GM21390 (cell line): ENCODE results near the gene CROCC.
A peak's percentile ranks its signal among the peaks of the same experiment; 100 is the strongest.

Source experiments
- ATAC-seq: cut with Tn5 transposase; IDR thresholded peaks from one replicate; pipeline ENCODE4 v1.9.1; 2021; ENCODE audit not compliant: unreplicated experiment

Gene CROCC

GRCh38 chr1:17005365-17005740, 83.6 kb downstream of the CROCC start:
- ATAC-seq, result no peak

DNA sequence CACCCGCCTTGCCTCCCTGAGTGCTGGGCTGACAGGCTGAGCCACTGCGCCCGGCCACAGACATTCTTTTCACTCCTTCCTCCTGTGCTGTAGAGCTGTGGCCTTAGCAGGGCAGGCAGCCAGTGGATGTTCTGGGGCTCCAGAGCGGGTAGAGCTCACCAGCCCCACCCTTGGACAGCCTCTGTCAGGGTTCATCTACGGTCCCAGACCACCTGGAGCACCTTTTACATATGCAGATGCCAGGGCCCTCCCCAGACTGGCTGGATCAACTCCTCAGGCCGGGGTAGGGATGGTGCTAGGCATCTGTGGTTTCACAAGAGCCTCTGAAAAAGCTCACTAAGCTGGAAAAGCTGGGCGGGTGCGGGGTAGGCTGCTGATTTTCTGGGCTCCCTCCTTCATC, 85.4 kb downstream of the CROCC start:
- ATAC-seq, result no peak

- no peak for ATAC-seq
Measured at GRCh38 chr1:17008208-17008855, 86.6 kb downstream of the CROCC start.

DNA sequence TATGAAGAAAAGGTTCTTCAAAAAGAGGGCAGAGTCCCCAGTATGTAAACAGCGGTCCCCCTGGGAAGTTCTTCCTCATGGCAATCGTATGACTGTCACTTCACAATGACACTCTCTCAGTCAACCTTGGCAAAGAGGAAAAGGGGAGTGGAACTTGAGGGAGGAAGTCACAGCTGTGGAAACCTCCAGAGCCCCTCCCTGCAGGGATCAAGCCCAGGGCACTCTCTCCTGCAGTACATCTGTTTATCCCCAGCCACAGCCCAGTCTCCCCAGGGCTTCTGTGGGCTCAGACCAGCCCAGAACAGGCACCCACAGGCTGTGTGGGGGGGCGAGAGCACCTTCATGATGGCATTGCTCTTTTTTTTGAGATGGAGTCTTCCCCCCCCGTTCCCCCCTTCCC, 88.0 kb downstream of the CROCC start:
- no peak for ATAC-seq

DNA sequence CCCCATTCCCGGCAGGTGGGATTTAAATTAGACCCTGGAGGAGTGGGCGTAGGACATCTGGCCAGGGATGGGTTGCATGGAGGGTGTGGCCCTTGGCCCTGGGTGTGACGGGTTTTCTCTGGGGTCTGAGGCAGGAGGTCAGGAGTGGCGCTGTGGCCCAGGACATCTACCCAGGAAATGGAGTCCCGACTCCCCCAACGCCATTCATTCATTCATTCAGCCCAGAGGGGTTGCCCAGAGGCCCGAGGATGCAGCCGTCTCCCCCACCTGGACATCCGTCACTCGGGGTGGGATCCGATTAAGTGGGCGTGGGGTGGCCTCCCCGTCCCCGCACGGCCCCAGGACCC, 89.3 kb downstream of the CROCC start:
- no peak for ATAC-seq

- peak; percentile 88 for ATAC-seq
Measured at GRCh38 chr1:17011439-17012307, 89.9 kb downstream of the CROCC start, which contains the start of gene ATP13A2. Gene ATP13A2 (minus strand): TSS chr1:17011928. CDS start chr1:17011738, 190 bp downstream.

DNA sequence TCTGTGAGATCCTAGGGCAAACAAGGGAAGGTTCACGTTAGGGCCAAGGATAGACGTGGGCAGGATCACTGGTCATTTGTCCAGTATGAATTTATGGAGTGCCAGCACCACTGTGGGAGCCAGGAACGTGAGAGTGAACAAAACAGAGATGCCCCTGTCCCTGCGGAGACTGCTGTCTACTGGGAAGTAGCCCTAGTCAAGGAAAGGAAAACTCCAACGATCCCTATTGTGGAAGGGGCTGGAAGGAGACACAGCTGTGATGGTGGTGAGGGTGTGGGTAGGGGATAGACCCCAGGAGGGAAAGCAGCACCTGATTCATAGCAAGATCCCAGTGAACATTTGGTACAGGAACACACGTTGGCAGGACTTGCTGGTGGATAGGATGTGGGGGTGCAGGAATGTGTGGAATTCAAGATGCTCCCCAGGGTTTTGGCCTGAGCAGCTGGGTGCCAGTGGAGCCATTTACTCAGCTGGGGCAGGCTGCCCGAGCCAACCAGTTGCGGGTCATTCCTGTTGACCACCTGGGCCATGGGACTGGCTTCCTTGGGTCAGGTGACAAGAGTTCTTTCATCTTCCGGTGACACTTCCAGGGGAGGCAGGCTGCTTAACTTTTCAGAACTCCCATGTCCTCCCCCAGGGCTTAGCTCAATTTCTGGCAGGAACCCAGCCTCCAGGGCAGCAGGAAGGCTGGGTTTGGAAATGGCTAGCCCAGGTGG, 91.2 kb downstream of the CROCC start:
- no peak for ATAC-seq

DNA sequence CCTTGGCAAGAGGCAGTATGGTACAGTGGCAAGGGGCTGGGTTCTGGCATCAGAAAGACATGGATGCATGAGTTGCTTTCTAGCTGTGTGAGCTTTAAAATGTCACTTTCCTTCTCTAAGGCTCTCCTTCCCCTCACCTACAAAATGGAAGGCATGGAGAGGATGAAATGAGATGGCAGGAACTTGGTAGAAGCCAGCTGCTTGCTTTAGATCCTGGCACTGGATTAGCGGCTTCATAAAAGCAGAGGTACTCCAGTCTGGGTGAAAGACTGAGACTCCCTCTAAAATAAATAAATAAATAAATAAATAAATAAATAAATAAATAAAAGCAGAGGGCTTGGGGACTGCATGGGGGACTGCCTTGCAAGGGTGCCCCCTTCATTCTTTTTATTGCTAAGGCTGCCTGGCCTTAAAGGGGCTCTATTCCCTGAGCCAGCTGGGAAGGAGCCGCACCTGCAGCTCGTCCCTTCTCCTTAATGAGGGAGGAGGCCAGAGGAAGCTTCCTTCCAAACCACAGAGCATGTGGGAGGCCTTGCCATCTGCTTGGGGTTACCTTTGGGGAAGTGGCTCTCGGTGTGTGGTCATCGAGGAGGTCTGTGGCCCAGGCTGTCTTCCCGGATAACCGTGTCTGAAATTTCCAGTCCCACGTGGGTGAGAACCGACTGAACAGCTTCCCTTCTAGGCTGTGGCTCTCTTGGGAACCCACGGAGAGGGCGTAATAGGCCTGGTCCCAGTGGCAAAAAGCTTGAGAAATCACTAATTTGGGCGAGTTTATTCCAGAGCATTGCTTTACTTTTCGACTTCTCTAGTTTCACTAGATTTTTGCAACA, 92.0 kb downstream of the CROCC start:
- ATAC-seq, result no peak

DNA sequence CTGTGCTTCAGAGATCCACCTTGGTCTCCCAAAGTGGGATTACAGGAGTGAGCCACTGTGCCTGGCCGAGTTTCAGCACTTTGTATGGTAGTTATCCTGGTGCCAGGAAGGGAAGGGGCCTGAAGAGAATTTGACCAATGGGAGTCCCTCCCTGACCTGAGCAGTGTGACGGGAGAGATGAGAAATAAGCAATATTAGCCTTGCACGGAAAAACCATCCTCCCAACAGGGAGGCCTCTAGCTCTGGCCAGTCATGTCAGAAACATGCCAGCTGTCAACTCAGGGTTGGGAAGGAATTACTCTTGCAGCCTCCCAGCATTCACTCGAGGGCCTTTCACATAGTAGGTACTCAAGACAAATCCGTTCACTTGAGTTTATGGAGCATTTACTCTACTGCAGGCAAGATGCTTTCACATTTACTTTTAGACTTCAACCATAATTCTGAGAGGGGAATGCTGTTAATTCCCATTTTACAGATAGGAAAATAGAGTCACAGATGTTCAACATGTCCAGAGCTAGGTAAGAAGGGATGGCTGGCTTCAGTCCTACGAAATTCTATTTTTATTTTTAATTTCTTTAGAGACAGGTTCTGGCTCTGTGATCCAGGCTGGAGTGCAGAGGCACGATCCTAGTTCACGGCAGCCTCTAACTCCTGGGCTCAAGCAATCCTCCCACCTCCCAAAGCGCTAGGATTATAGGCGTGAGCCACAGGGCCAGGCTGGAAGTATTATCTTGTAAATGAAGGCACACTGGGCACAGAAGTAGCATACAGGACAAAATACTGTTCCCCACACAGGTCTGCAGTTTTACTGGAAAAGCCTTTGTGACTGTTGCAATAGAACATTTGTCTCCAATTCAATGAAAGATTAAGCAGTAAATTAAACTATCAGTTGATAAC, 93.2 kb downstream of the CROCC start:
- ATAC-seq, result no peak

GRCh38 chr1:17016317-17016661, 94.6 kb downstream of the CROCC start:
- no peak for ATAC-seq

- no peak for ATAC-seq
Measured at GRCh38 chr1:17017435-17017834, 95.7 kb downstream of the CROCC start.

DNA sequence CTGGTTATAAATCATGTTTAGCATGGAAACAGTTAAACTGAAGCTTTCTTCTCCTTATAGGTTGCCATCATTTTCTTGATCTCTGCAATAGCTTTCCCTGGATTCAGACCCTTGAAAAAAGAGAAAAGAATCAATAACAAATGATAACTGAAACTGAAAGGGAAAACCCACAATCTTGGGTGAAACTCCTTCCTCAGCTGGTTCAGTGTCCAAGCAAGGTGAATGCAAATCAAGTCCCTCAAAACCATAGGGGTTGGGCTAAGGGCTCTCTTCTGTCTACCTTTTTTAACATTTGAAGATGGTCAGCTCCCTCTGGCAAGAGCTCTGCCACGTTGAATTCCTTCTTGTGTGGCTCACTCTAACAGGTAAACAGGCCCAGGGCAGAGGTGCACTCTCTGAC, 97.1 kb downstream of the CROCC start:
- no peak for ATAC-seq

GRCh38 chr1:17020502-17020901, 98.8 kb downstream of the CROCC start:
- ATAC-seq, result no peak

- ATAC-seq, result no peak
Measured at GRCh38 chr1:17021896-17022295, 100.2 kb downstream of the CROCC start.
